Right lobe of liver (tissue), 4 donors: Measurements from ENCODE around the gene ALDH1A3.

Experiments
- POLR2A ChIP-seq: fragments of 450-650 bp; IDR thresholded peaks from one replicate; pipeline ENCODE4 v1.6.1; 2017; ENCODE audit warnings: antibody characterized with exemption, mild to moderate bottlenecking
- TF ChIP-seq, protein P1 (sequence below), 4 donors: fragments of 200-600 bp in 3 of 4; fragments of 450-650 bp in 1 of 4; IDR thresholded peaks; one replicate each; pipeline versions ENCODE4 v1.5.1 to v1.8.0; 2016 to 2022; ENCODE audit warnings: antibody characterized with exemption in 4 of 4, mild to moderate bottlenecking in 2 of 4
- donor health status: DM: no; HTN: no; CAD: no.
- donor health status: DM: no; HTN: no; CAD: no.
- donor health status: DM: no; HTN: yes; CAD: no.

DNA sequence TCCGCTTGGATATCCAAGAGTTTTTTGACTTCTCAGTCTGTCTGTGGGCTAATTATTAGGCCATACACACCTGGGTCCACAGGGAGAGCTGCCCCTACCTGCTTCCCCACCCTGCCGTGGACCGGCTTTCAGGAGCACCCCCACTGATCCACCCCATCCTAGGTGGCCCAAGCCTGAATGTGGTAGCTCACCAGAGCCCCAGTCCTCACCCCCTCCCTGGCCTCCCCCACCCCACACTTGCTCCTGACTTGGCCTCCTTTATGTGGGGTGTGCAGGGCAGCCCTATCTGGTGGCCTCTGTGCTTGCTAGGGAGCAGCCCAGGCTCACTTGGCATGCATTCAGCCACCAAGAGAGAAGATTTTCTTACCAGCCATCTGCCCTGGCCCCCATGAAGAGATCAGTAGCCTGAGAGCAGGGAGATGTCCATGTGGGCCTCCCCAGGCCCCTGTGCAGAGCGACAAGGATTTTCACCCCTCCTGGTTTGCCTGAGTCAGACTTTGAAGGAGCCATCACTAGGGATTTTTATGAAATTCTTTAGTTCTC lies 50.7 kb downstream of the ALDH1A3 start:
- TF ChIP-seq, protein P1, sequence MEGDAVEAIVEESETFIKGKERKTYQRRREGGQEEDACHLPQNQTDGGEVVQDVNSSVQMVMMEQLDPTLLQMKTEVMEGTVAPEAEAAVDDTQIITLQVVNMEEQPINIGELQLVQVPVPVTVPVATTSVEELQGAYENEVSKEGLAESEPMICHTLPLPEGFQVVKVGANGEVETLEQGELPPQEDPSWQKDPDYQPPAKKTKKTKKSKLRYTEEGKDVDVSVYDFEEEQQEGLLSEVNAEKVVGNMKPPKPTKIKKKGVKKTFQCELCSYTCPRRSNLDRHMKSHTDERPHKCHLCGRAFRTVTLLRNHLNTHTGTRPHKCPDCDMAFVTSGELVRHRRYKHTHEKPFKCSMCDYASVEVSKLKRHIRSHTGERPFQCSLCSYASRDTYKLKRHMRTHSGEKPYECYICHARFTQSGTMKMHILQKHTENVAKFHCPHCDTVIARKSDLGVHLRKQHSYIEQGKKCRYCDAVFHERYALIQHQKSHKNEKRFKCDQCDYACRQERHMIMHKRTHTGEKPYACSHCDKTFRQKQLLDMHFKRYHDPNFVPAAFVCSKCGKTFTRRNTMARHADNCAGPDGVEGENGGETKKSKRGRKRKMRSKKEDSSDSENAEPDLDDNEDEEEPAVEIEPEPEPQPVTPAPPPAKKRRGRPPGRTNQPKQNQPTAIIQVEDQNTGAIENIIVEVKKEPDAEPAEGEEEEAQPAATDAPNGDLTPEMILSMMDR (IDR thresholded peaks at IDR 0.05), result no peak
- TF ChIP-seq POLR2A, result no peak
